HepG2 (cell line): ENCODE data around the gene FIGNL1. TPM values are rescaled to one million over a fixed set of nuclear protein-coding genes. Genes with fewer than 3 reads are reported as not detected.

ENCODE experiments used
- CHCHD3 ChIP-seq: sonication (generic); formaldehyde crosslinking; IDR thresholded peaks from 2 replicates; pipeline ENCODE4 v1.8.0; 2022; ENCODE audit warnings: mild to moderate bottlenecking, missing genetic modification reagents, moderate library complexity
- DMAP1 ChIP-seq: IDR thresholded peaks from 2 replicates; pipeline ENCODE4 v1.6.1; 2016
- FOXO1 ChIP-seq: sonication (generic); formaldehyde crosslinking; IDR thresholded peaks from 2 replicates; pipeline ENCODE4 v1.4.0; 2020; ENCODE audit warnings: missing genetic modification reagents
- GTF2F1 ChIP-seq: fragments of 150-350 bp; IDR thresholded peaks from 2 replicates; pipeline ENCODE4 v1.6.1; 2014; ENCODE audit warnings: low read length
- PTBP1 ChIP-seq: fragments of 200-400 bp; formaldehyde crosslinking; IDR thresholded peaks from 2 replicates; pipeline ENCODE4 v1.6.1; 2018; ENCODE audit warnings: low read length, low read depth; ENCODE audit not compliant: poor library complexity, severe bottlenecking
- RBAK ChIP-seq: sonication (generic); formaldehyde crosslinking; IDR thresholded peaks from 2 replicates; pipeline ENCODE4 v1.5.1; 2020; ENCODE audit warnings: mild to moderate bottlenecking, missing genetic modification reagents
- RXRB ChIP-seq: IDR thresholded peaks from 2 replicates; pipeline ENCODE4 v1.6.1; 2016; ENCODE audit warnings: borderline replicate concordance, missing genetic modification reagents, missing compliant biosample characterization
- SPEN ChIP-seq: sonication (generic); formaldehyde crosslinking; IDR thresholded peaks from 2 replicates; pipeline ENCODE4 v1.5.1; 2020; ENCODE audit warnings: low read depth, mild to moderate bottlenecking, missing genetic modification reagents
- TARDBP ChIP-seq: sonication (generic); formaldehyde crosslinking; IDR thresholded peaks from 2 replicates; pipeline ENCODE4 v1.8.0; 2022; ENCODE audit warnings: mild to moderate bottlenecking, missing genetic modification reagents
- ZEB1 ChIP-seq: IDR thresholded peaks from 2 replicates; pipeline ENCODE4 v1.6.1; 2012; ENCODE audit warnings: mild to moderate bottlenecking, low read depth, inconsistent platforms; ENCODE audit not compliant: insufficient replicate concordance
- ZNF121 ChIP-seq: sonication (generic); formaldehyde crosslinking; IDR thresholded peaks from 2 replicates; pipeline ENCODE4 v1.5.0; 2020; ENCODE audit warnings: mild to moderate bottlenecking, missing genetic modification reagents
- ZNF124 ChIP-seq: sonication (generic); formaldehyde crosslinking; IDR thresholded peaks from 2 replicates; pipeline ENCODE4 v1.4.0; 2020; ENCODE audit warnings: missing genetic modification reagents
- ZNF382 ChIP-seq: sonication (generic); formaldehyde crosslinking; IDR thresholded peaks from 2 replicates; pipeline ENCODE4 v1.5.0; 2020; ENCODE audit warnings: missing genetic modification reagents, mild to moderate bottlenecking, borderline replicate concordance
- ZNF432 ChIP-seq: sonication (generic); formaldehyde crosslinking; IDR thresholded peaks from 2 replicates; pipeline ENCODE4 v1.5.0; 2020; ENCODE audit warnings: missing genetic modification reagents, mild to moderate bottlenecking, borderline replicate concordance
- ZNF605 ChIP-seq: sonication (generic); formaldehyde crosslinking; IDR thresholded peaks from 2 replicates; pipeline ENCODE4 v1.8.0; 2022; ENCODE audit warnings: mild to moderate bottlenecking, missing genetic modification reagents
- ZNF644 ChIP-seq: IDR thresholded peaks from 2 replicates; pipeline ENCODE4 v1.6.1; 2016; ENCODE audit warnings: low read depth
- ZNF652 ChIP-seq: IDR thresholded peaks from 2 replicates; pipeline ENCODE4 v1.6.1; 2016; ENCODE audit warnings: low read depth, borderline replicate concordance
- ZNF788 ChIP-seq: sonication (generic); formaldehyde crosslinking; IDR thresholded peaks from 2 replicates; pipeline ENCODE4 v1.5.0; 2020; ENCODE audit warnings: mild to moderate bottlenecking, missing genetic modification reagents, borderline replicate concordance
- ZNF83 ChIP-seq: sonication (generic); formaldehyde crosslinking; IDR thresholded peaks from 2 replicates; pipeline ENCODE4 v1.4.0; 2020; ENCODE audit warnings: missing genetic modification reagents, mild to moderate bottlenecking, borderline replicate concordance
- ZSCAN30 ChIP-seq: sonication (generic); formaldehyde crosslinking; IDR thresholded peaks from 2 replicates; pipeline ENCODE4 v1.5.0; 2020; ENCODE audit warnings: mild to moderate bottlenecking, missing genetic modification reagents
- polyA plus RNA-seq, 8 experiments: library from polyadenylated mRNA; depleted of rRNA in 3 of 8; stranded (reverse) in 7 of 8; unstranded in 1 of 8; fragments of >200 nt; fragmentation: Illumina TruSeq in 4 of 8; extraction: Trizol in 4 of 8; gene quantifications; 2 replicates each; pipeline versions ENCODE4 v1.2.1 to v1.2.3, GENCODE V29; 2011 to 2016; ENCODE audit warnings: low read depth in 4 of 8, missing spikeins in 1 of 8, mixed read lengths in 1 of 8; ENCODE audit not compliant: insufficient read depth in 1 of 8
- total RNA-seq, 5 experiments: library from RNA; depleted of rRNA; stranded (reverse); fragments of >200 nt; fragmentation: Illumina TruSeq; extraction: Trizol; gene quantifications; 2 replicates each; pipeline ENCODE4 v1.2.3, GENCODE V29; 2016; ENCODE audit warnings: low read depth in 1 of 5
- TF ChIP-seq, protein P1 (sequence below): sonication (generic); formaldehyde crosslinking; IDR thresholded peaks from 2 replicates; pipeline ENCODE4 v1.4.0; 2020; ENCODE audit warnings: mild to moderate bottlenecking, missing genetic modification reagents
- TF ChIP-seq, protein P2 (sequence below), 2 experiments: sonication (generic) in 1 of 2; formaldehyde crosslinking in 1 of 2; IDR thresholded peaks; 2 replicates each; pipeline versions ENCODE4 v1.4.0 to v1.6.1; 2018 to 2020; ENCODE audit warnings: missing genetic modification reagents in 2 of 2, borderline replicate concordance in 1 of 2, low read depth in 1 of 2, mild to moderate bottlenecking in 1 of 2, missing biosample characterization in 1 of 2
- TF ChIP-seq, protein P3 (sequence below): sonication (generic); formaldehyde crosslinking; IDR thresholded peaks from 2 replicates; pipeline ENCODE4 v1.4.0; 2020; ENCODE audit warnings: missing genetic modification reagents
- TF ChIP-seq, protein P4 (sequence below): IDR thresholded peaks from 2 replicates; pipeline ENCODE4 v1.6.1; 2016; ENCODE audit warnings: low read depth, control low read depth

FIGNL1 gene
- total and polyA plus RNA-seq, 2 of the 13 experiments (the other 11 are each of a cell fraction or from before 2014, with no cell fraction given), result 4.0 to 20.9 TPM

DNA sequence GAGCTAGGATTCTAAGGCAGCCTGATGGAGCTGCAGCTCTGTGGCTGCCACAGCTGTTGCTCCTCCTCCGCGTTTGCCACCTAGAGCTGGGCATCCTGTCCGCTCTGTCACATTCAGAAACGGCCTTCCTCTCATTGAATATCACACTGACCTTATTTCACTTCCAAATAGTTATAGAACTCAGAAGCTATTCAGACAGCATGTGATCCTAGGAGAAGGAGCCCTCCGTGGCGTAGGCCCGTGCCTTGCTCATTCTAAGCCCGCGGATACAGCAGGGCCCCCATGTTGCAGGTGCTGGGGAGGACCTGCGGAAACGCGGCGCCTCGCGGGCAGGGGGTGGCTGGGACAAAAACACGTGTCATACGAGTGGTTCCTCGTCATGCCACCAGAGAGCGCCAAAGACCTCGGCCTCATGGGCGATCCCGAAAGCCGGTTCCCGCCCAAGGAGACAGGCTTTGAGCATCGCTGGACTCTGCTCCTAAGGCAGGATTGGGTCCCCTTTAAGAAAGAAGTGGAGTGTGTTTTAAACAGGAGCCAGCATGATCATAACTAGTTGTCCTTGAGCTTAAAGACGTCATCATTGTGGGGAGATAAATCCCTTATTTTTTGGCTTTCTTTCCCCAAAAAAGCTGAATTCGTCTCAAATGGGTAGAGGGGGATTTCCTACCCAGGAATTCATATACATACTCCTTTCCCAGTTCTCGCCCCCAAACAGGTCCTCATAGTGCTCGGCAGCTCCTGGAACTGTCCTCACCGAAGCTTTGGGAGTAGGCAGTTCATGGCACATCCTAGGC is 17.9 kb upstream of the FIGNL1 start (continued):
- TF ChIP-seq ZNF652, result no peak
- TF ChIP-seq ZNF121 (CRISPR knock-in tag), result no peak
- no peak for TF ChIP-seq ZNF432
- no peak for TF ChIP-seq GTF2F1
- peak; percentile 66; the same call in 1 of the 2 replicates for TF ChIP-seq RXRB
- TF ChIP-seq ZNF788 (CRISPR knock-in tag), result peak; percentile 40; the same call in 1 of the 2 replicates
- peak; percentile 65; the same call in 1 of the 2 replicates for TF ChIP-seq DMAP1 (CRISPR knock-in tag)
- no peak for TF ChIP-seq ZEB1
- 0 out of 2 replicates have a peak, but pooled peaks have one; percentile 44 for TF ChIP-seq ZNF124 (CRISPR knock-in tag)
- peak; percentile 70 for TF ChIP-seq ZNF605 (CRISPR knock-in tag)
- TF ChIP-seq, protein P1, sequence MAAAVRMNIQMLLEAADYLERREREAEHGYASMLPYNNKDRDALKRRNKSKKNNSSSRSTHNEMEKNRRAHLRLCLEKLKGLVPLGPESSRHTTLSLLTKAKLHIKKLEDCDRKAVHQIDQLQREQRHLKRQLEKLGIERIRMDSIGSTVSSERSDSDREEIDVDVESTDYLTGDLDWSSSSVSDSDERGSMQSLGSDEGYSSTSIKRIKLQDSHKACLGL (CRISPR knock-in tag), result 0 out of 2 replicates have a peak, but pooled peaks have one; percentile 32
- peak; percentile 57; the same call in 1 of the 2 replicates for TF ChIP-seq FOXO1 (CRISPR knock-in tag)
- TF ChIP-seq ZSCAN30, result no peak
- TF ChIP-seq, protein P2, sequence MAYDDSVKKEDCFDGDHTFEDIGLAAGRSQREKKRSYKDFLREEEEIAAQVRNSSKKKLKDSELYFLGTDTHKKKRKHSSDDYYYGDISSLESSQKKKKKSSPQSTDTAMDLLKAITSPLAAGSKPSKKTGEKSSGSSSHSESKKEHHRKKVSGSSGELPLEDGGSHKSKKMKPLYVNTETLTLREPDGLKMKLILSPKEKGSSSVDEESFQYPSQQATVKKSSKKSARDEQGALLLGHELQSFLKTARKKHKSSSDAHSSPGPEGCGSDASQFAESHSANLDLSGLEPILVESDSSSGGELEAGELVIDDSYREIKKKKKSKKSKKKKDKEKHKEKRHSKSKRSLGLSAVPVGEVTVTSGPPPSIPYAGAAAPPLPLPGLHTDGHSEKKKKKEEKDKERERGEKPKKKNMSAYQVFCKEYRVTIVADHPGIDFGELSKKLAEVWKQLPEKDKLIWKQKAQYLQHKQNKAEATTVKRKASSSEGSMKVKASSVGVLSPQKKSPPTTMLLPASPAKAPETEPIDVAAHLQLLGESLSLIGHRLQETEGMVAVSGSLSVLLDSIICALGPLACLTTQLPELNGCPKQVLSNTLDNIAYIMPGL (CRISPR knock-in tag; IDR thresholded peaks at IDR 0.05; ENCODE audit: borderline replicate concordance in 1 of 2, low read depth in 1 of 2), result peak in 1 of 2 experiments; percentile 72; a peak in 1 of 4 replicates
- no peak for TF ChIP-seq PTBP1
- no peak for TF ChIP-seq ZNF644
- no peak for TF ChIP-seq RBAK (CRISPR knock-in tag)
- TF ChIP-seq ZNF83 (CRISPR knock-in tag), result no peak
- TF ChIP-seq, protein P3, sequence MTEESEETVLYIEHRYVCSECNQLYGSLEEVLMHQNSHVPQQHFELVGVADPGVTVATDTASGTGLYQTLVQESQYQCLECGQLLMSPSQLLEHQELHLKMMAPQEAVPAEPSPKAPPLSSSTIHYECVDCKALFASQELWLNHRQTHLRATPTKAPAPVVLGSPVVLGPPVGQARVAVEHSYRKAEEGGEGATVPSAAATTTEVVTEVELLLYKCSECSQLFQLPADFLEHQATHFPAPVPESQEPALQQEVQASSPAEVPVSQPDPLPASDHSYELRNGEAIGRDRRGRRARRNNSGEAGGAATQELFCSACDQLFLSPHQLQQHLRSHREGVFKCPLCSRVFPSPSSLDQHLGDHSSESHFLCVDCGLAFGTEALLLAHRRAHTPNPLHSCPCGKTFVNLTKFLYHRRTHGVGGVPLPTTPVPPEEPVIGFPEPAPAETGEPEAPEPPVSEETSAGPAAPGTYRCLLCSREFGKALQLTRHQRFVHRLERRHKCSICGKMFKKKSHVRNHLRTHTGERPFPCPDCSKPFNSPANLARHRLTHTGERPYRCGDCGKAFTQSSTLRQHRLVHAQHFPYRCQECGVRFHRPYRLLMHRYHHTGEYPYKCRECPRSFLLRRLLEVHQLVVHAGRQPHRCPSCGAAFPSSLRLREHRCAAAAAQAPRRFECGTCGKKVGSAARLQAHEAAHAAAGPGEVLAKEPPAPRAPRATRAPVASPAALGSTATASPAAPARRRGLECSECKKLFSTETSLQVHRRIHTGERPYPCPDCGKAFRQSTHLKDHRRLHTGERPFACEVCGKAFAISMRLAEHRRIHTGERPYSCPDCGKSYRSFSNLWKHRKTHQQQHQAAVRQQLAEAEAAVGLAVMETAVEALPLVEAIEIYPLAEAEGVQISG (CRISPR knock-in tag), result peak; percentile 49; the same call in 1 of the 2 replicates
- no peak for TF ChIP-seq CHCHD3
- no peak for TF ChIP-seq ZNF382 (CRISPR knock-in tag)
- 0 out of 2 replicates have a peak, but pooled peaks have one; percentile 52 for TF ChIP-seq TARDBP (CRISPR knock-in tag)
- peak; percentile 32; the same call in 1 of the 2 replicates for TF ChIP-seq SPEN
- TF ChIP-seq, protein P4, sequence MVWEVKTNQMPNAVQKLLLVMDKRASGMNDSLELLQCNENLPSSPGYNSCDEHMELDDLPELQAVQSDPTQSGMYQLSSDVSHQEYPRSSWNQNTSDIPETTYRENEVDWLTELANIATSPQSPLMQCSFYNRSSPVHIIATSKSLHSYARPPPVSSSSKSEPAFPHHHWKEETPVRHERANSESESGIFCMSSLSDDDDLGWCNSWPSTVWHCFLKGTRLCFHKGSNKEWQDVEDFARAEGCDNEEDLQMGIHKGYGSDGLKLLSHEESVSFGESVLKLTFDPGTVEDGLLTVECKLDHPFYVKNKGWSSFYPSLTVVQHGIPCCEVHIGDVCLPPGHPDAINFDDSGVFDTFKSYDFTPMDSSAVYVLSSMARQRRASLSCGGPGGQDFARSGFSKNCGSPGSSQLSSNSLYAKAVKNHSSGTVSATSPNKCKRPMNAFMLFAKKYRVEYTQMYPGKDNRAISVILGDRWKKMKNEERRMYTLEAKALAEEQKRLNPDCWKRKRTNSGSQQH (CRISPR knock-in tag), result 0 out of 2 replicates have a peak, but pooled peaks have one; percentile 62
